Chondrocyte (in vitro differentiated cells): ENCODE results near the gene HADH. TPM values are rescaled to one million over a fixed set of nuclear protein-coding genes. Genes with fewer than 3 reads are reported as not detected.
"Not testable (repeated sequence)": the region's sequence is repeated elsewhere in the genome, so short reads cannot be mapped to it uniquely, and the experiment has no call there.

ENCODE experiments used
- DNase-seq: peaks from one replicate; pipeline ENCODE4 v3.0.0; 2021; ENCODE audit warnings: mixed read lengths, low spot score
- H3K27ac Mint-ChIP-seq: one replicate; pipeline ENCODE4 v1.8.0; 2021; ENCODE audit warnings: mild to moderate bottlenecking, moderate library complexity, mixed read lengths; ENCODE audit not compliant: unreplicated experiment
- H3K27me3 Mint-ChIP-seq: 2 replicates; pipeline ENCODE4 v1.8.0; 2021; ENCODE audit warnings: low read depth, mixed read lengths
- H3K36me3 Mint-ChIP-seq: 2 replicates; pipeline ENCODE4 v1.8.0; 2021; ENCODE audit warnings: low read depth, mixed read lengths
- H3K4me1 Mint-ChIP-seq: 2 replicates; pipeline ENCODE4 v1.8.0; 2021; ENCODE audit warnings: low read depth, mild to moderate bottlenecking, mixed read lengths
- H3K4me3 Mint-ChIP-seq: one replicate; pipeline ENCODE4 v1.8.0; 2021; ENCODE audit warnings: mild to moderate bottlenecking, moderate library complexity, mixed read lengths; ENCODE audit not compliant: unreplicated experiment
- H3K9me3 Mint-ChIP-seq: 2 replicates; pipeline ENCODE4 v1.8.0; 2021; ENCODE audit warnings: low read depth, mixed read lengths
- CTCF ChIP-seq: fragments of 200-600 bp; sonication (generic); IDR thresholded peaks from 2 replicates; pipeline ENCODE4 v1.5.0; 2021; ENCODE audit warnings: antibody characterized with exemption, mild to moderate bottlenecking, moderate library complexity
- total RNA-seq: library from RNA; stranded (reverse); gene quantifications from 3 replicates; pipeline ENCODE4 v1.2.1, GENCODE V29; 2021

The HADH gene
- total RNA-seq, 1 donor from 2014 or later = 21.6 TPM

GRCh38 chr4:107966903-107967302 lies 22.8 kb upstream of the HADH start:
- no peak for TF ChIP-seq CTCF
- H3K27me3 Mint-ChIP-seq = no peaks in the 10 kb centered on the region
- H3K27ac Mint-ChIP-seq = no peak overlapping the region
- peaks cover 3% of the 10 kb centered on the region for H3K9me3 Mint-ChIP-seq
- DNase-seq = no peak
- peaks cover 1% of the 10 kb centered on the region for H3K4me1 Mint-ChIP-seq
- H3K4me3 Mint-ChIP-seq = no peak overlapping the region
- H3K36me3 Mint-ChIP-seq = peaks cover 3% of the 10 kb centered on the region

- not testable (repeated sequence) for H3K27ac Mint-ChIP-seq, H3K4me3 Mint-ChIP-seq, DNase-seq, H3K9me3 Mint-ChIP-seq, H3K4me1 Mint-ChIP-seq, H3K36me3 Mint-ChIP-seq, H3K27me3 Mint-ChIP-seq
Observed at GRCh38 chr4:107967519-107967918, 22.2 kb upstream of the HADH start.

- DNase-seq, H3K36me3 Mint-ChIP-seq, H3K4me3 Mint-ChIP-seq, H3K4me1 Mint-ChIP-seq, H3K9me3 Mint-ChIP-seq, H3K27me3 Mint-ChIP-seq, H3K27ac Mint-ChIP-seq: not testable (repeated sequence)
Observed at GRCh38 chr4:107967921-107968320, 21.8 kb upstream of the HADH start.

- DNase-seq = no peak
- H3K27ac Mint-ChIP-seq = no peak overlapping the region
- peaks cover 3% of the 10 kb centered on the region for H3K36me3 Mint-ChIP-seq
- TF ChIP-seq CTCF = no peak
- peaks cover 3% of the 10 kb centered on the region for H3K9me3 Mint-ChIP-seq
- no peaks in the 10 kb centered on the region for H3K27me3 Mint-ChIP-seq
- peaks cover 8% of the 10 kb centered on the region for H3K4me1 Mint-ChIP-seq
- H3K4me3 Mint-ChIP-seq = no peak overlapping the region
Observed at GRCh38 chr4:107970063-107970798, 19.5 kb upstream of the HADH start.

GRCh38 chr4:107972605-107973004 lies 17.1 kb upstream of the HADH start:
- Mint-ChIP-seq H3K36me3 (peaks cover 3% of the 10 kb centered on the region), H3K4me1 (peaks cover 8% of the 10 kb centered on the region), H3K4me3 (no peak overlapping the region), H3K27me3 (no peaks in the 10 kb centered on the region), H3K9me3 (peaks cover under 1% of the 10 kb centered on the region), H3K27ac (peak overlapping the region; percentile 13)
- TF ChIP-seq CTCF = no peak
- no peak for DNase-seq

GRCh38 chr4:107974523-107974922 lies 15.2 kb upstream of the HADH start:
- peaks cover 3% of the 10 kb centered on the region for H3K36me3 Mint-ChIP-seq
- peaks cover 8% of the 10 kb centered on the region for H3K4me1 Mint-ChIP-seq
- no peak for DNase-seq
- no peak for TF ChIP-seq CTCF
- H3K9me3 Mint-ChIP-seq = no peaks in the 10 kb centered on the region
- no peak overlapping the region for H3K27ac Mint-ChIP-seq
- H3K4me3 Mint-ChIP-seq = no peak overlapping the region
- H3K27me3 Mint-ChIP-seq = no peaks in the 10 kb centered on the region
